NAMALWA (cell line): ENCODE results near the gene SCARB1.
A peak's percentile ranks its signal among the peaks of the same experiment; 100 is the strongest.

ENCODE experiments used
- DNase-seq: peaks from one replicate; pipeline ENCODE4 v3.0.0-alpha.2; 2015; ENCODE audit warnings: low spot score

The SCARB1 gene

DNA sequence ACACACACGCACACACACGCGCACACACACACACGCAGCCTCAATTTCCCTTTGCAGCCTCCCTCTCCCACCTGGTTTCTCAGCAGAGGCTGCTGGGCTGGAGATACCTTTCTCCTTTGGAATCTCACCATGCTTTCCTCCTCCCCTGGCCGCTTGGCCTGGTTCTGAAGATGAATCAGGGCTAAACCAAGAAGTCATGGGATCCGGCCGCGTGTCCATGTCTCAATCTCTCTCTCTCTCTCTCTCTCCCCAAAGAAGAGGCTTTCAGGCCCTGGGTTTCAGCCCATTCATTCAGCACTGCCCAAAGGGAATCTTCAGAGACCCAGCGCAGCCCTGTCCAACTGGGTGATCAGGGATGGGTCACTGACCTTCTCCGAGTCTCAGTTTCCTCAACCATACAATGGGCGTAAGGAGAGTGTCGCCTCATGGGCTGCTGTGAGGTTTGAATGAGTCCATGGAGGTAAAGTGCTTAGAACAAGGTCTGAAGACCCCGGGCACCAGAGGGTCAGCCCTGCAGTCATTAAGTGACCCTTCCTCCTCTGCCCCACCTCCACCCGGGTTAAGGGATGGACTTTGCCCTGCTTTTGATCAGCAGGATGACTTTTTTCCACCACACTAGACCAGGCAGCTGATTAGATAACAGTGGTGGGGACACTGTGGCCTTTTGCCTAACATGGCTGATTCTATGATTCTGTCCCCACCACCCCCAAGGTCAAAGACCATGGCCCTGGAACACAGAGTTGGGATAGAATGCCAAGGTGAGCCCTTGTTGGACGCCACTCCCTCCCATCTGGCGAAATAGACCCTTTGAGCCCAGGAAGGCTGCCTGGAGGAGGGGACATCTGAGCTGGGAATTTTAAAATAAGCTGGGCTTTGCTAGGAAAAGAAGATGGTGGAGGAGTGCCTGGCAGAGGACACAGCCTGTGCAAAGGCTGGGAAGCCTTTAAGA, 42.1 kb downstream of the SCARB1 start:
- no peak for DNase-seq

DNA sequence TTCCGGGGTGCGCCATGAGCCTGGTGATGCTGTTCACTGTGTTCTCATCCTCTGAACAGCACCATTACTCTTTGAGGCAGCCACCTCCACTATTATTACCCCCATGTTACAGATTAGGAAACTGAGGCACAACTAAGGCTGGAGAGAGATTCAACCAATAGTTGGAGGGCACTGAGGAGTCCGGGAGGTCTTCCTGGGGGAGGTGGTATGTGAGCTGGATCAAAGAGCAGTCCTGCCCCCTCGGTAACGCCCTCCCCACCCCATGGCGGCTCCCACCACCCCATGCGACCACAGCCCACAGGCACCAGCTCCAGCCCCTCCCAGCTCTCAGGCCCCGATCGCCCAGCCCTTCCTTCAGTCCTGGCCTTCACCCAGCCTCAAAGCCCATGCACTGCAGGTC, 43.5 kb downstream of the SCARB1 start:
- DNase-seq, result no peak

DNA sequence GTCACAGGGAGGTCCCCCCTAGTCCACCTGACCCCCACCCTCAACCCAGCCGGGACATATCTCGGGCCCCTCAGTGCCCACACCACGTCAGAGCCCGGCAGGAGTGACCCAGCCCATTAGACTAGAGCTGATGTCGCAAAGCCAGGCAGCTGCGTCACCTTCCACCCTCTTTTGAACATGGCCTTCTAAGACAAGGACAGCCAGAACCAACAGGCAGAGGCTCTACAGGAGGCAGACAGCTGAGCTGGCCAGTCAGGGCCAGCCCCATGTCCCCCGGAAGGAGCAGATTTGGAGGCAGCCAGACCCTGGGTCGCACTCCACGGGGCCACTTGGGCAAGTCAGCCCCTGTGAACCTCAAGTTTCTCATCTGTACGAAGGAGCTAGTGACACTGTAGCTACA, 44.1 kb downstream of the SCARB1 start:
- DNase-seq, result no peak

DNA sequence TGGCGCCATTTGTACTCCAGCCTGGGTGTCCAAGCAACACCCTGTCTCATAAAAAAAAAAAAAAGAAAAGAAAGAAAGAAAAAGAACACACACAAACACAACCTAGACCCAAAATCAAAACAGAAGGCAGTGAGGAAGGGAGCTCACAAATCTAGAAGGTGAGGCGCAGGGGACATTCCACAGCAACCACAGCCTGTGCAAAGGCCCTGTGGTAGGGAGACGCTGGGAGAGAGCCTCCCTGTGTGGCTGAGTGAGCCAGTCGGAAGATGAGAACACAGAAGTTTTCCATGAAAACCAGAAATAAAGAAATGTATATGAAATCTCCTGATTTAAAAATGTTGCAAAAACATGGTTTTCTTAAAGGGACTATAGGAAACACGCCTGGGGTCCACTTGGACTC, 44.6 kb downstream of the SCARB1 start:
- DNase-seq, result no peak

DNA sequence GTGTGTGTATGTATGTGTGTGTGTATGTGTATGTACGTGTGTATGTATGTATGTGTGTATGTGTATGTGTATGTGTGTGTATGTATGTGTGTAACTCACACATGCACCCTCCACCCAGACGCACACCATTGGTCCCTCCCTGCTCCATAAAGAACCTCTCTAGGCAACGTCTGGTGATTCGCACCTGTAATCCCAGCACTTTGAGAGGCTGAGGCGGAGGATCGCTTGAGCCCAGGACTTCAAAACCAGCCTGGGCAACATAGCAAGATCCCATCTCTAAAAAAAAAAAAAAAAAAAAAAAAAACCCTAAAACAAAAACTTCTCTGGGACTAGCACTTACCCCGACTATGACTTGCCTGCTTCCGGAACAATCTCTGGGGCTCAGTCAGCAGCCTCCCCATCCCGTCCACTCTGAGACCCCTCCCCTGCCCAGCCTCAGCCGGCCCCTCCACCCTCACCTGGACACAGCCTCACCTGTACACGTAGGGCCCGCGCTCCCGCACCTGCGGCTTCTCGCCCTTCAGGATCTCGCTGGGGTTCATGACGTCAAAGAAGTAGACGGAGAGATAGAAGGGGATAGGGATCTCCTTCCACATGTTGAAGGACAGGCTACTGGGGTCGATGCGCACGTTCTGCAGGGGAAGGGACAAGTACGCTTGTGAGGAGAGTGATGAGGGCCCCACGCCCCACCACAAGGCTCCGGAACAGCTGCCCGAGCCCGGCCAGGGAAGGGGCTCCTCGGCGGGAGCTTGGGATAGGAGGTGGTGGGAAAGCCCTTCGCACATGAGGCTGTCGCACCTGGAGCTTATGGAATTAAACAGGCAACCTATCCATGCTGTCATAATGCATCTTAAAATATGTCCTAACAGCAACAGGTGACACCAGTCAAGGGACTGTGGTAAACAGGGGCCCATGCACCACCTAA, 46.3 kb downstream of the SCARB1 start:
- no peak for DNase-seq

DNA sequence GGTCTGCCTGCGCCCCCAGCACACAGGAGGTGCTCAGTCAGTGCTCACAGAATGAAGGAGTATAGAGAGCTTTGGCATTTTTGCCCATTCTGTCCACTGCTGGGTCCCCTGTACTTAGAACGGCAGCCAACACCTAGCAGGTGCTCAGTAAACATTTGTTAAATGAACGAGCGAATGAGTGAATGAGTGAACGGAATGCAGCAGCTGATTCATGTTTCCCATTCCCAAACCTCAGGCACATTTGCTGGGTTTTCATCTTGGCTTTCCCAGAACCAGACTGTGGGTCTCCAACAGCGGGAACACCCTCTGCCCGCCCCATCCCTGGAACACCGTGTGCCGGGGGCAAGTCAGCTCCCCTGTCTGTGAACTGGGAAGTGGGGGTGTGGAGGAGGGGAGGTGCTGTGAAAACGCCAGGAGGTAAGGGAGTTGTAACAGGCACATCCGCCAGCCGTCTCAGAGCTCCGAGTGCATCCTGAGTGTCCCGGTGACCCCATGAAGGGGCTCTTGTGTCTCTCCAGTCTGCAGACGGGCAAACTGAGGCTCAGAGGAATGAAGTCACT, 47.3 kb downstream of the SCARB1 start:
- DNase-seq, result no peak

DNA sequence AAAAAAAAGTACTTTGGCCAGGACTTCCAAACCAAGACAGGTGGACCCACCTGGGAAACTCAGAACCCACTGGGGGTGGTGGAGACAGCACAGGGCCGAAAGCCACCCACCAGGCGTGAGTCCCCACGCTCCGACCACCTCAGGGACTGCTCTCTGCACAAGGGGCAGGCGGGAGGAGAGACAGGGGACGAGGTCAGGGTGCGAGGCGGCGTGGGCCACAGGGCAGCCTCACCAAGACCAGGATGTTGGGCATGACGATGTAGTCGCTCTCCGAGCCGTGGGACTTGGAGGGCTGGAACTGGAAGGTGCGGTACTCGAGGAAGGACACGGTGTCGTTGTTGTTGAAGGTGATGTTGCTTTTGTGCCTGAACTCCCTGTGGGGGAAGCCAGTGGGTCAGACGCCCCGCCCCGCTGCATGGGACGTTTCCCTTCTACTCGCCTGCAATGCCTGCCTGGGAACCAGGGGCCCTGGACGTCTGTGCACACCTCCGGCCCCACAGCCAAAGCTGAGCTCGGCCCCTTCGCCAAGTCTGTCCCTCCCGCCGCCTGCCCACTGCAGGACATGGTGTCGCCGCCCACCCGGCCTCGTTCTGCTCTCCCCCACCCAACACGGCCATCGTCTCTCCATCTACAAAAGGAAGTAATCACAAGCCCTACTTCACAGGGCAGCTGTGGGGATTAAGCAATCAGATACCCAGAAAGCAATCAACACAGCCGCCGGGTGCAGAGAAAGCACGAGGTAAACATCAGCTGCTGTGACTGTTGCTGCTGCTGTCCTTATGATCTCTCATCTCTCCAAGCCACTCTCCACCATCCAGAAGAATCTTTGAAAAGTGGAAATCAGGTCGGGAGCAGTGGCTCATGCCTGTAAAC, 48.7 kb downstream of the SCARB1 start:
- no peak for DNase-seq

DNA sequence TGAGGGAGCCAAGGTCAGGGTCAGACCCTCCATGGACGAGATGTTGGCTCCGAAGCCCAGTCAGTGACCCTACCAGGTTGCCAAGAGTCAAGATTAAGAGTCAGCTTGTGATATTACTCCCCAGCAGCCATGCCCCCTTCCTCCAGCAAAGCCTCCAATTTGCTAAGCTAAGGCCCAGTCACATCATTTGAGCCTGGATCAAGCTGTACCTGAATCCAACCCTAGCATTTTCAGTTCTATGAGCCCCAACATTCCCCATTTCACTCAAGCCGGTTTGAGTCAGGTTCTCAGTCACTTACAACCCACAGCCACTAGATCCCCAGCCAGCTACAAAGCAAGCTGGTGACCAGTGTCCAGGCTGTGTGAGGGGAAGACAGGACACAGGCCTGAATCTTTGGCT, 49.9 kb downstream of the SCARB1 start:
- DNase-seq, result no peak

DNA sequence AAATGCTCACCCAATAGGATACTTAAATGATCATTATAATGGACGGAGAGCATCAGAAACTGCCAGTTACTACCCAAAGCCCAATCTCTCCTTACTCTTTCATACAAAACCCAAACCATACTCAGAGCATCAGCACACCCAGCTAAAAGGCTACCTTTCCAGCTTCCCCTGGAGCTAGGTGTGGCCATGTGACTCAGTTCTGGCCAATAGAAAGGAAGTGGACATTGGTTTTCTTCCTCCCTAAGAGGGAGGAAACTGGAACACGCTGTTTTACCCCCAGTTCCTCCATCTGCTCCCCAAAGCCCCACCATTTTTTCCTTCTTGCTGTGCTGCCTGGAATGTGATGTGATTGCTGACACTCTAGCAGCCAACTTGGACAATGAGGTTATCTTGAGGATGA, 50.7 kb downstream of the SCARB1 start:
- no peak for DNase-seq

DNA sequence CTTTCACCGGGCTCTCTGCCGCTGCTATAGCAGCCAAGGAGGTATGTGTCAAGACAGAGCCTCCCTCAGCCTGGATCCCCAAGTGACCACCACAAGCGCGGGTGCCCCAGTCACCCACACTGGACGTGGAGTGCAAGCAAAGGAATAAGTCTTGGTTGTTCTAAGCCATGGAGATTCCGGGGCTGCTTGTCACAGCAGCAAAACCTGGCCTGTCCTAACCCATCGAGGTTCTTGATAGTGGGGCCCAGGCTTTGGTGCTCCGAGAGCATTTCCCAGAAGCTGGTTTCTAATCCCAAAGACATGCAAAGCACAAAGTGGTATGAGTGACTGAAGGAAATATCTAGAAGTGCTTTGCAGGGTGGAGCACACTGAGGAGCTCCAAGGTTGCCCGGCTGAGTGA, 51.3 kb downstream of the SCARB1 start:
- DNase-seq, result no peak

DNA sequence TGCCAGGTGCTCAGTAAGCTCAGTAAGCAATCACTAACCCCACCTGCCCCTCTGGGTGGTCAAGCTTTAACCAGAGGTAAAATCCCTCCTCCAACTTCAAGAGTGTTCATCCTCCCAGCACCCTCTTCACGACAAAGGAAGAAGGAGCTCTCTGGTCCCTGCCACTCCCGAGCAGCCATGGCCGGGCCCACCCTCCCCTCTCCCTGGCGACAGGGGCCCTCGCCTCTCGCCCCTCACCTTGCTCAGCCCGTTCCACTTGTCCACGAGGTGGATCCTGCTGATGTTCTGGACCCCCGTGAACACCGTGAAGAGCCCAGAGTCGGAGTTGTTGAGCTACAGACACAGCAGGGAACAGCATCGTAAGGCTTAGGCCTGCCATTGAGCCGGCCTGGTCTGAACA, 52.0 kb downstream of the SCARB1 start:
- no peak for DNase-seq

DNA sequence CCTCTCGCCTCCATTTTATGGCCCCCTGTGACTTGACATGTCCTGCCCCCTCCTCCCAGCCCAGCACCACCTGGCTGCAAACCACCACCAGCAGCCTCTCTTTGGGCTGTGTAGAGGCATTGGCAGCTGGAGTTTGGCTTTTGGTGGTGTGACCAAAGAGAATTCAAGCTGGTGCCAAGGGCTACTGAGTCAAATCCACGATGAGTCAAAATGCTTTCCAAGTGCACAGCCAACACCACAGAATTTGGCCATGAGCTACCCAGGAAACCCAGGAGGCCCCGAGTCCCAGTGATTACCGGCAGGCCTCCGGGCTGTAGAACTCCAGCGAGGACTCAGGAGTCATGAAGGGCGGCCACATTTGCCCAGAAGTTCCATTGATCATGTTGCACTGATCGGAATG, 53.8 kb downstream of the SCARB1 start:
- no peak for DNase-seq

DNA sequence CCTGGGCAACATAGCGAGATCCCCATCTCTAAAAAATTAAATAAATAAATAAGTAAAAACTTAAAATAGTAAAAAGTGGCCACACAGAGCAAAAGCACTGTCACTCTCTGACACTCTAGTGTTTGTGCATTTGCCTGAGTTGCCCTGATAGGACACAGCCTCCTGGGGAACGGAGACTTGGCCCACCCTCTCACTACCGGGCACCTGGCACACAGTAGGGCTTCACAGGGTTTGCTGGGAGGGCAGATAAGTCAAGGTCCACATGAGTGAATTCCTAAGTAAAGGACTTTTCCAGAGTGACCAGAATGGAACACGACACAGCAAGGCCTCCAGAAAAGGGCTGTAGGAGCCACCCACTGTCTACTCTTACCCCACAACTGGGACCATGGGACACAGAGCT, 54.3 kb downstream of the SCARB1 start:
- DNase-seq, result no peak

DNA sequence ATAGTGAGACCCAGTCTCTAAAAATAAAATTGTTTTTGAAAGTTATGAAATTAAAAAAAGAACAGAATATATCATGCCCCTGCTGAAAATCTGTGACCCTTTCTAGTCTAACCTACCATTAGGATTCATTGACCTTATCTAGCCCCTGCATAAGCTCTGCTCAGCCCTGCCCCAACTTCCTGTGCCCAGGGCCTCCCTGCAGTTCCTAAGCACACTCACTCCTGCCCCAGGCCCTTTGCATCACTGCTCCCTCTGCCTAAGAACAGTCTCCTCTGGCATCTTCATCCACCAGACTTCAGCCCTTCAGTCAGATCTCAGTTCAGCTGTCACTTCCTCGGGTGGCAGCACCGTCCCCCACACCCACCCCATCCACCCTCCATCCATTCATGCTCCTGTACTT, 55.4 kb downstream of the SCARB1 start:
- no peak for DNase-seq

DNA sequence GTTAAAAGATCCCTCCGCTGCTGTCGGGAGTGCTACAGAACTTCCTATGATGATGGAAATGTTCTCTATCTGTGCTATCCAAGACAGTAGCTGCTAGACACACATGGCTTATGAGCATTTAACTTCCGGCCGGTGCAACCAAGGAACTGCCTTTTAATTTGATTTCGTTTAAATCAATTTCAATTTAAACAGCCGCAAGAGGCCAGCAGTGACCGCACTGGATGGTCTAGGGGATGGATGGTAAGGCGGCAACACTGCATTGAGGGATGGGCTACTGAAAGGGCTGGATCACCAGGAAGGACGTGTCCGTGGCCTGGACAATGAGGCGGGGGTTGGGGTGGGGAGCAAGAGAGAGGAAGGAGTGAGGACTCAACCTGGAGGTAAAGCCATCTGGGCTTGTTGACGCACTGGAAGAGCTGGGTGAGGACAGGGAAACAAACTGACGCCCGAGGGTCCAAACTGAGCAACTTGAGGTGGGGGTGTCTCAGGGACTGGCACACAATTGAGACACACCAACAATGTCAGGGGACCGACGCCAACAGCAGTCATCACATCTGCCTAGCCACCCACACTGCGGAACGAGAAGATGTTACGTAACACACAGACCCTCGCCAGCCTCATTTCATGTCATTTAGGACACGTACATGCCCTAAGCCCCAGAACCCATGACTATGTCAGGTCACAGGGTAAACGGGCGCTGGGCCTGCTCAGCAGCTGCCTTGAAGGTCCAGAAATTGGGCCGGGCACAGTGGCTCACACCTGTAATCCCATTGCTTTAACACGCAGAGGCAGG, 57.6 kb downstream of the SCARB1 start:
- DNase-seq, result no peak

DNA sequence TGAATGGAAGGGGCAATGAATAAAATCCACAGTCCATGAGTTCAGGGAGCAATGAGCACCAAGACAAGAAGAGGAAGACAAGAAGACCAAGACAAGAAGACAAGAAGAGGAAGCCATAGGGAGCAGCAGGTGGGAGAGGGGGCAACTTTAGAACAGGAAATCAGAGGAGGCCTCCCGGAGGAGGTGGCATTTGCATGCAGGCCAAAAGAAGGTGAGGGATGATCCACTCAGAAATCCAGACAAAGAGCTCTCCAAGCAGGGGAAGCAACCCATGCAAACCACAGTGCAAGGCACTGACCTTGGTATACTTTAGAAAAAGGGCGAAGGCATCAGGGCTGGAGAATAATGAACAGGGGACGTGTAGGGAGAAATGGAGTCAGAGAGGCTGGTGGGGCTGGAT, 58.6 kb downstream of the SCARB1 start:
- no peak for DNase-seq

DNA sequence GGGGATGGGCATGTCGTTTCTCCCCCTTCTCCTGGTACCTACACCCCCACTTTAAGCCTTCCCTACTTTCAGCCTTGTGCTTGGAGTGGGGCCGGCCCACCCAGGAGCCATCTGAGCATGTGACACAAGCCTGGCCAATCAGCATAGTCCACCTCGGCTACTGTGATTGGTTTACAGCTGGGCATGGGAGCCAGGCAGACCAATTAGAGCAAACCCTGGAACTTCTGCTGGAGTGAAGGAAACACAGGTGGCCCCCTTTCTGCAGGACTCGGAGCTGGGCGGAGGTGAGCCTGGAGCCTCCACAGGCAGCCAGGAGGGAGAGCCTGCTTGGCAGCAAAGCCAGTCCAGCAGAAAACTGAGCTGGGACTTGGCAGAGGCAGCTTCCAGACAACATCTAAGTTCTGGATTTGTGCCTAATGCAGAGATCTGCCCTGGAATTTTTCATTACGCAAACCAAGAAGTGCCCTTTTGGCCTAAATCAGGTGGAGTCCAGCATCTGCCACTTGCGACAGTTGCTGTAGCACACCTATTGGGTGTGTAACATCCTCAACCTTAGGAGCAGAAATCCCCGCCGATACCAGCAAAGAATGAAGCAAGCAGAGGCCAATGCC, 59.5 kb downstream of the SCARB1 start:
- peak; percentile 47 for DNase-seq

DNA sequence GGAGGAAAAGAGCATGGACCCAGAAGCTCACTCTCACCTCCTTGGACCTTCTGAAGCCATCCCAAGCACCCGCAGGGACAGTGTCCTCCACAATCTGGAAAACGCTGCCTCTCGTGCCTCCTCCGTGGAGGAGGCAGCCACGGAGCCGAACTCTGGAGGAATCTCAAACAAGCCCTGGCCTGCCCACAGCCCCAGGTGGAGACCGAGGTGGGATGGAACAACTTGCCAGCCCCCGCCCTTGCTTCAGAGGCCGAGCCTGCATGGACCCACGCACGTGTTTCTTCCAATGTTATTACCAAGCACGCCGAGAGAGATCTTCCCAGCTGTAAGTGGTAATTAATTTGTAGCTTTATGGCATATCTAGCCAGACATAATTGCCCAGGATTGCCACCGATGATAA, 61.3 kb downstream of the SCARB1 start:
- DNase-seq, result no peak

DNA sequence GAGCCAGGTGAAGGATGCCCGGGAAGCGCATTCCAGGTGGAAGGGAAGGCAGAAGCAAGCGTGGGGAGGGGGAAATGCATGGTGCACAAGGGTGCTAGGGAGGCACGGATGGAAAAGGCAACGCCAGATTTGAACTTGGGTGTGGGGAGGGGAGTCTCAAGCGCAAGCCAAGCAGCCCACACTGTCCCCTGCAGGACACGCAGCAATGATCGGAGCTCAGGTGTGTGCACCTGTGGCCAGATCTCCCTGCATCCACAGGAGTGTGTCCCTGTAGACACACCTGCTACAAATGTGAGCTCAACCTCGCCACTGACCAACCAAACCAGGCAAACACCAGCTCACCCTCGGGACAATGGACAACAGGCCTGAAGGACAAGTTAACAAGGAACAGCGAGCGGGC, 63.2 kb downstream of the SCARB1 start:
- DNase-seq, result no peak

DNA sequence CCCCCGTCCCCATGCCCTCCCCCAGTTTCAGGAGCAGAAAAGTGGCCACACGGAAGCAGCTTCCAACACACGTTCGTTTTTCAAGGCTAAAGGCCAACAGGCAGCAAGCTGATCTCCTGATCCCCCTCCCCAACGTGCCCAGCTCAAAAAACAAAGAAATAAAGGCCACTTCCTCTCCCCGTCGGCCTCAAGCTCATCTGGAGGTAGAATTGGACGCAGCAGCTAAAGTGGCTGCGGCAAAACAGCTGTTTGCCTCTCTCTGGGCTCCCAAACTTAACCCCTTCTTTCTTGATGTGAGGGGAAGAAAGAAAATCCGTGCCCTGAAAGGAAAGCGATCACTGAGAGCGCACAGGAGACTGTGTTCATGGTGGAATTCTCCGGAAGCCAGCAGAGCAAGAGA, 66.3 kb downstream of the SCARB1 start:
- no peak for DNase-seq
